Panc1 (cell line): Measurements from ENCODE around the gene CEP250. TPM values are rescaled to one million over a fixed set of nuclear protein-coding genes. Genes with fewer than 3 reads are reported as not detected.

Experiments used
- ATAC-seq: fragments of 200-7000 bp; cut with Tn5 transposase; 2 replicates; pipeline ENCODE4 v1.9.1; 2020; ENCODE audit warnings: mild to moderate bottlenecking, moderate library complexity
- BruUV-seq: library from RNA; stranded (reverse); fragments of 400-500 nt; replicated peaks from 2 replicates; lab custom pipeline; 2021; lab: Mats Ljungman, UMichigan
- CTCF ChIA-PET: fragments of 300-600 bp; sonication (Branson Sonifier 250); formaldehyde crosslinking; loops from one replicate; lab custom pipeline; 2022; ENCODE audit warnings: antibody characterized with exemption; lab: Charles Lee
- POLR2A ChIA-PET: fragments of 300-600 bp; sonication (Branson Sonifier 250); formaldehyde crosslinking; loops from one replicate; lab custom pipeline; 2022; ENCODE audit warnings: antibody characterized with exemption; lab: Charles Lee
- DNase-seq: peaks from one replicate; pipeline ENCODE4 v3.0.0-alpha.2; 2010; ENCODE audit warnings: low read depth, low spot score
- H3K27ac ChIP-seq: 2 replicates; pipeline ENCODE4 v1.5.1; 2011; ENCODE audit warnings: mild to moderate bottlenecking, low read length, inconsistent platforms
- H3K27me3 ChIP-seq: fragments of 200-500 bp; sonication (Bioruptor generic); 2 replicates; pipeline ENCODE4 v1.6.0; 2014; ENCODE audit warnings: low read length, inconsistent platforms; ENCODE audit not compliant: control insufficient read depth, insufficient read depth
- H3K36me3 ChIP-seq: fragments of 200-500 bp; sonication (Bioruptor generic); 2 replicates; pipeline ENCODE4 v1.5.1; 2014; ENCODE audit warnings: inconsistent platforms, mild to moderate bottlenecking, low read length, moderate library complexity; ENCODE audit not compliant: control insufficient read depth, insufficient read depth
- H3K4me1 ChIP-seq: 2 replicates; pipeline ENCODE4 v1.5.1; 2011; ENCODE audit warnings: inconsistent platforms, mild to moderate bottlenecking, low read length, moderate library complexity; ENCODE audit not compliant: control insufficient read depth, insufficient read depth
- H3K4me3 ChIP-seq, 2 experiments: 2 replicates each; pipeline ENCODE4 v1.5.1; 2011 to 2012; ENCODE audit warnings: low read depth in 2 of 2, low read length in 2 of 2, mild to moderate bottlenecking in 2 of 2, inconsistent platforms in 1 of 2, moderate library complexity in 1 of 2
- H3K9me3 ChIP-seq: fragments of 200-500 bp; sonication (Bioruptor generic); 2 replicates; pipeline ENCODE4 v1.5.1; 2014; ENCODE audit warnings: low read depth, mild to moderate bottlenecking, inconsistent platforms, low read length, moderate library complexity; ENCODE audit not compliant: control insufficient read depth, insufficient read depth
- CTCF ChIP-seq: fragments of 450-650 bp; IDR thresholded peaks from 2 replicates; pipeline ENCODE4 v1.5.1; 2017; ENCODE audit warnings: mild to moderate bottlenecking
- POLR2AphosphoS5 ChIP-seq: IDR thresholded peaks from 2 replicates; pipeline ENCODE4 v1.6.1; 2012; ENCODE audit warnings: mild to moderate bottlenecking, low read depth, low read length, moderate library complexity
- REST ChIP-seq, 2 experiments: IDR thresholded peaks; 2 replicates each; pipeline ENCODE4 v1.6.1; 2011 to 2012; ENCODE audit warnings: low read depth in 2 of 2, control low read depth in 1 of 2, low read length in 1 of 2, mild to moderate bottlenecking in 1 of 2, moderate library complexity in 1 of 2; ENCODE audit not compliant: insufficient read depth in 1 of 2
- SIN3A ChIP-seq: IDR thresholded peaks from 2 replicates; pipeline ENCODE4 v1.6.1; 2012; ENCODE audit warnings: low read depth, mild to moderate bottlenecking, low read length, moderate library complexity, borderline replicate concordance; ENCODE audit not compliant: insufficient read depth
- TCF7L2 ChIP-seq: IDR thresholded peaks from 2 replicates; pipeline ENCODE4 v1.6.1; 2011; ENCODE audit warnings: mild to moderate bottlenecking, low read depth, low read length, inconsistent platforms
- in situ Hi-C: cut with HindIII; loops from 2 replicates; pipeline ENCODE4 v1.10.0; 2016; ENCODE audit warnings: low sequenced_read_pairs, low pct_unique_long_range_greater_than_20kb
- intact Hi-C: fragments of 100-400 bp; cut with micrococcal nuclease; formaldehyde crosslinking; loops from one replicate; pipeline ENCODE4 v1.10.0; 2022; ENCODE audit not compliant: unreplicated experiment
- total RNA-seq: library from RNA; stranded (reverse); gene quantifications from one replicate; pipeline ENCODE4 v1.2.1, GENCODE V29; 2021; ENCODE audit not compliant: unreplicated experiment

CEP250 gene
- total RNA-seq, 1 experiment from 2014 or later = 82.5 TPM

DNA sequence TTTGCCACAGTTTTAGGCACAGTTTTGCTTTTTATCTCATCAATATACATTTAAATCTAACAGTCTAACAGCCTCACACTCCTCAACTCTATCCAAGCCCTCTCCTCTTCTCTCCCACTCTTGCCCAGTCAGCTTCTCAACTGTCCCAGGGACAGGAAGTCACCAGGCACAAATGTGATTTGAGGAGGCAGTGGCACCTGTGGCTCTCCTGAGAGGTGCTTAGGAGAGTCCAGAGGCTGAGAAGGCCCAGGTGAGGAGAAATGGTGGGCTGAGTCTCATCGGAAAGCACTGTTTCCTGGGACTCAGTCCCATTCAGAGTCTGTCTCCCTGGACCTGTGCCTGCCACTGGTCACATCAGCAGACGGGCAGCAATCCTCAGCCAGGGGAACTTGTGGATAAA is 22.1 kb upstream of the CEP250 start:
- CTCF ChIA-PET = no interaction called here
- intact Hi-C loops = no loop called here
- Histone ChIP-seq H3K36me3 (no peaks in the 10 kb centered on the region), H3K27me3 (no peaks in the 10 kb centered on the region), H3K27ac (no peak overlapping the region), H3K9me3 (no peaks in the 10 kb centered on the region), H3K4me3 (no peak overlapping the region), H3K4me1 (peaks cover 3% of the 10 kb centered on the region; the same call in 1 of the 2 replicates)
- BruUV-seq = no TSS peak
- ATAC-seq (no peak), DNase-seq (no peak)
- TF ChIP-seq CTCF = no peak
- no peak for TF ChIP-seq TCF7L2
- no peak for TF ChIP-seq REST (IDR thresholded peaks at IDR 0.05; ENCODE audit: insufficient read depth in 1 of 2, low read depth in 2 of 2, low read length in 1 of 2)
- no peak for TF ChIP-seq SIN3A
- no peak for TF ChIP-seq POLR2AphosphoS5
- POLR2A ChIA-PET = no interaction called here
- in situ Hi-C loops = no loop called here

DNA sequence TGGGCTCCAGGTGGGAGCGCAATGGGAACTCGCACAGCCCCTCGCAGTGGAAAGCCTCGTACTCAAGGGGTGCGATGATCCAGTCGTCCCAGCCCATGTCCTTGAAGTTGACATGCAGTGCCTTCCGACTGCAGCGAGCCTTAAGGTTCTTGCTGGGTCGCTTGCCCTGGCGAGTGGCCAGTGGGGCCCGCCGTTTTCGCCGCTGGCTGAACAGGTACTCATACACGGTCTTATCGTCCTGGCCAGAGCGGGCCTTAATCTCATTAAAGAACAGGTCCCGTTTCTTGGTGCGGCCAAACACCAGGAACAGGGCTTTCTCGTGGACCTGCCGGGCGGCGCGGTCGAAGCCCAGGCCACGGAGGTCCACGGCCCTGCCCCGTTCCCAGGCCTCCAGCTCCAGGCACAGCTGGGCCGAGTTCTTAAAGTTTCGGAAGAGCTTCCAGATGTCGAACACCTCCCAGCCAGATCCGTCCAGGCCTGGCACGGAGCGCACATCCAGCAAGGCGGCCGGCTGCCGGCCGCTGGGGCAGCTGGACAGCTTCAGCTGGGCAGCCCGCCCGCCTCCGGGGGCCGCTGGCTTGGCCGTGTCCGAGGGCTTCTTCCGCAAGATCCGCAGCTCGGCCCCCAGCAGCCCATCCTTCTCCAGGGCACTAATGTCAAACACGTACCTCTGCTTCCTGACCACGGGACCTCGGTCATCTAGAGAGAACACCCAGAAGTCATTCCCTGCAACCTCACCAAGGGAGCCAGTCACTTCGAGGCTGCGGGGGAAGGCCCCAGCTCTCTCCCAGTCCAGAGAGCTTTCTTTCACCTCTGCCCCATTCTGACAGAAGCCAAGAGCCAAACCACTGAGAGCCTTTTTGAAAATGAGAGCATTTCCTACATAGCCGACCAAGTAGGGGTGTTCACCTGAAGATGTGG is 21.1 kb upstream of the CEP250 start:
- no peak overlapping the region for H3K4me3 ChIP-seq
- intact Hi-C loops = no loop called here
- in situ Hi-C loops = no loop called here
- no TSS peak for BruUV-seq
- H3K9me3 ChIP-seq = no peaks in the 10 kb centered on the region
- no peak for DNase-seq
- ATAC-seq = no peak
- ChIA-PET POLR2A (interaction anchor here (0.6 to 0.7 kb wide), 2 partner anchors 37 to 96 kb away, joined by 4 to 10 read pairs; no protein-coding TSS in a partner anchor), CTCF (no interaction called here)
- H3K36me3 ChIP-seq = no peaks in the 10 kb centered on the region
- H3K4me1 ChIP-seq = peaks cover 9% of the 10 kb centered on the region
- H3K27me3 ChIP-seq = no peaks in the 10 kb centered on the region
- TF ChIP-seq TCF7L2 (no peak), REST (IDR thresholded peaks at IDR 0.05; ENCODE audit: insufficient read depth in 1 of 2, low read depth in 2 of 2, low read length in 1 of 2) (no peak), POLR2AphosphoS5 (no peak), CTCF (no peak), SIN3A (no peak)
- H3K27ac ChIP-seq = no peak overlapping the region
